Inferior parietal cortex (tissue), 1 donor: Measurements from ENCODE around the gene CFAP99.
A peak's percentile ranks its signal among the peaks of the same experiment; 100 is the strongest.

Source experiments
- DNase-seq: peaks from one replicate; pipeline ENCODE4 v3.0.0-alpha.2; 2016; ENCODE audit errors: extremely low spot score

Gene CFAP99

DNA sequence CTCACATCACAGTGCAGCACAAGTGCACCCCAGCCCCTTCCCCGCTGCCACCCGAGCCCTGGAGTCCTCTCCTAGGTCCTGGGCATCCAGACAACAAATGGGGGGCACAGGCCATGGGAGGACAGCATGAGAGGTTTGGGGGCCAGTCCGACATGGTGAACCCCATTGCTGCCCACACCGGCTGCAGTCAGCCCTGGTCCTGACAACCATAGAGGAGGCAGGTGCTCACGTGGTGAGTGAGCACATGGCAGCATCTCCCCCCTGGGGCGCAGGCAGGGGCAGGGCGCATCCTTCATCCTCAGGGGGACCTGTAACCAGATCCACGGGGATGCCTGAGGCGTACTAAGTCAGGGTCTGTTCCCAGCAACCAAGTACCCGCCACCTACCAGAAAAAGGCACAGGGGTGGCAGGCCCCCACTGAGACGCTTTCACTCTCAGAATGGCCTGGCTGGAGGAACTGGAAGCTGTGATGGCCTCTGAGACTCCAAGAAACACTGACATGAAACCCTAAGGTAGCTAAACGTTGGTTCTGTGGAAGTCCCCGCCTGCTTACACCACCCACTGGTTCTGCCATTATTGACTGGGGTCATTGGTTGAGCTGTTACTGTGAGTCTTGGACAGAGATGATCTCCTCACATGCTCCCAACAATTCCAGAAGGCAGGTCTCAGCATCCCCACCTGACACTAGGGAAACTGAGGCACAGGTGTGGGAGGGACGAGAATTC, 6.8 kb upstream of the CFAP99 start:
- no peak for DNase-seq

DNA sequence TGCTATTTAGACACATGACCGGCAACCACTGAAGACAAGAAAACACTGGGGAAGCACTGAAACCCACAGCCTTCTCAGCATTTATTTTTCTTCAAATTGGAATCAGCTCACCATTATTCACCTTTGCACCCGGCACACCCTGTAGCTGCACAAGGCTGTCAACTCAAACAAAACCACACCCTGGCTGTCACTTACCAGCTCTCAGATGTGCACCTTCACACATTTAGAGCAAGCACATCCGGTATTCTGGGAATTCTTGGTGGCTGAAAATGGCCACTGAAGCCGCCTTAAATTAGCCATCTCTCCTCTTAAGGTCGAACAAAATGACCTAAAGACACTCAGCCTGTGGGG, 6.2 kb upstream of the CFAP99 start:
- DNase-seq, result no peak

DNA sequence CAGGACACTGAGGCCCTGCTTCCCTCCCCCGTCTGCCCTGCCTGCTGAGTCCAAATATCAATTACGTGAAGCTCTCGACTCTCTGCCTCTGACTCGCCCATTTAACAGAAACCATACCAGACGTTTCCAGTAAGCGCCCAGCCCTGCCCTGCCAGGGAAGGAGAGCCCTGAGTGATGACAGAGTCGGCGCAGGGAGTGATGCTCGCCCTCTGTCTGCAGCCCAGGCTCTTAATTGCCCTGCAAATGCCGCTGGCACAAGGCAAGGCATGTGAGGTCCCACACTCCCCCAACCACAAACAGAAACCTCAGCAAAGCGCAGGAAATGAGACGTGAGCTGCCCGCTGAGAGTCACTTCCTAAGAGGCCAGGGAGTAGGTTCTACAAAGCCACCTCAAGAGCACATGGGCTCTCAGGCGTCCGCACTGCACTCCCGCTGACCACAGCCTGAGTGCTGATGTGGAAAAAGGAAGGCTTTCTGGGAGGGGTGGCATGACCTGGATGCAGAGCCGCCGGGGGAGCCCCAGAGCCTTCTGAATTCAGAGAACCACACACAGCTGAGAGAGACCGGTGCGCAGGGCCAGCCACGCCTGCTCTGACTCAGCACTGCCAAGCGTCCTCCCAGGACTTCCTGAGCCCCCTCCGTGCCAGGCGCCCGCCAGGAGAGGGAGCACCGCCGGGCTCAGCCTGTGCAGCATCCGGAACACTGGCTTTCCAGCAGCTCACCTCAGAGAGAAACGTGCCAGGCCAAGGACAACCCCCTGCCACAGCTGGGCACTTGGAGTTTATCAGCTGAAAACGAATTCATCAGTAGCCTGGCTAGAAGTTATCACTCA, 5.7 kb upstream of the CFAP99 start:
- peak; percentile 65 for DNase-seq

DNA sequence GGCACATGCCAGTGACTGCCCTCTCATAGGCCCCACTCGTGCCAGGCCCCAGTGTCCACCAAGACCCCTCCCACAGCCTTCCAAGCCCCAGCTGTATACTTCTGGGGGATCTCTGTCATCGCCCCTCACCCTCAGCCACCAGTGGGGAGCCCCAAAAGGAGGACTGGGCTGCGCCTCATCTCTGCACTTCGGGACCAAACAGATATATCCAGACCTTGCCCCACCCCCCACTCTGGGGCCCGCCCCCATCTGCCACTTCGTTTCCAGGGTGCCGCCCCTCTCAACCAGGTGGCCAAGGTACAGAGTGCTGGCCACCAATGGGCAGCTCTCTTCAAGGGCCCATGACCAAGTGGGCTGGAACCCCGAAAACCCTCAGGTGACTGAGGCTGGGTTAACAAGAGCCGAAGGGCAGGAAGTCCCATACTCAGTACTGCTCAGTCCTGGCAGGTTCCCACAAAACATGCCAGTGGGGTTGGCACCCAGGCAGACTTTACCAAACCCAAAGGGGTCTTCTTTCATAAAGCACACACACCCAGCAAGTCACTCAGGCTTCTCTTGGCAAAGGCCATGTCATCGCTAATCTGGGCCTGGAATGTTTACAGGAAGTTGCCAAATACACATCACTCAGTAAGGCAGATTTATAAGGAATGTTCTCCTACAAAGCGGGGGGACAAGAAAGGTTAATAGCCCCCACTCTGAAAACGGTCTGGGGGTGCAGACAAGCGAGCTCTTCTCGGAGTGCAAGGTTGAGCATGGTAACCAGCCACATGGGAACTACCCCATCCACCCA, 4.7 kb upstream of the CFAP99 start:
- no peak for DNase-seq

DNA sequence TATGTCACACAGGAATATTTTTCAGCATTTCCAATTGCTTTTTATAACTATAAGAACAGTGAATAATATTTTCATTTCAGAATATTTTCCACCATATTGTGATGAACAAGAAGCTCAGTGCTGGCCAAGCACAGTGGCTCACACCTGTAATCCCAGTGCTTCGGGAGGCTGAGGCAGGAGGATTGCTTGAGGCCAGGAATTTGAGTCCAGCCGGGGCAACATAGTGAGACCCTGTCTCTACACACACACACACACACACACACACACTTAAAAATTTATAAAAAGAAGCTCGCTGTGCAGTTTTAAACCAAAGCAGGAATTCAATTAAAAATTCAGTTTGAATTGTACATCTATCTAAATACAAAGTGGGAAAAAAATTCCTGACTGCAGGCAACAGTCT, 3.5 kb upstream of the CFAP99 start:
- no peak for DNase-seq

DNA sequence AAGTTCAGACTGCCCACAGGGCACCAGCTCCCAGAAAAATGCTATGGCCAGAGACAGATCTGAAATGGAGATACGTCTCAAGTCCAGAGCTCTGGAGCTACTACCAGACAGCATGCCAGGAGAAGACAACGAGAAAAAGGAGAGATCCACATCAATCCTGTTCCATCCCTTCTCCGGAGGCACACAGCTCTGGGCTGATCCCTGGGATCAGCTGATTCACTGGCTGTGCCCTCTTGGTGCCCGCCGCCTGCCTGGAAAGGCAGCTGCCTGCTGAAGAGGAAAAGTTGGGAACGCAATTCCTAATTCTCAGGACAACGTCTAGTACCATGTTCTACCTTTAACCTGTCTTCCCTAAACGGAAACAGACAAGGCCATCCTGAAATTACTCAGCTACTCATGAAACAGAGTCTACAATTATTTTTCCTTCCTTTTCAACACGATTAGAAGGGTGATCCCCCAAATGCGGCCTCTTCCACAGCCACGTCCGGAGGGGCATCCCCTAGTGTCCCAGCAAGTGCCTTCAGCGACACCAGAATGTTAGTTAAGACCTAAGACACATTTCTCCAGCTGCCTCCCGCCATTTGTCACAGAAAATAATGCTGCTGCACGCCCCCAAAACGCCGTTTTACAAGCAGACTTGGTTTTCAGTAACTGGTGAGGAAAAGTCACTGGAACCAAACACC, 2.7 kb upstream of the CFAP99 start:
- no peak for DNase-seq

DNA sequence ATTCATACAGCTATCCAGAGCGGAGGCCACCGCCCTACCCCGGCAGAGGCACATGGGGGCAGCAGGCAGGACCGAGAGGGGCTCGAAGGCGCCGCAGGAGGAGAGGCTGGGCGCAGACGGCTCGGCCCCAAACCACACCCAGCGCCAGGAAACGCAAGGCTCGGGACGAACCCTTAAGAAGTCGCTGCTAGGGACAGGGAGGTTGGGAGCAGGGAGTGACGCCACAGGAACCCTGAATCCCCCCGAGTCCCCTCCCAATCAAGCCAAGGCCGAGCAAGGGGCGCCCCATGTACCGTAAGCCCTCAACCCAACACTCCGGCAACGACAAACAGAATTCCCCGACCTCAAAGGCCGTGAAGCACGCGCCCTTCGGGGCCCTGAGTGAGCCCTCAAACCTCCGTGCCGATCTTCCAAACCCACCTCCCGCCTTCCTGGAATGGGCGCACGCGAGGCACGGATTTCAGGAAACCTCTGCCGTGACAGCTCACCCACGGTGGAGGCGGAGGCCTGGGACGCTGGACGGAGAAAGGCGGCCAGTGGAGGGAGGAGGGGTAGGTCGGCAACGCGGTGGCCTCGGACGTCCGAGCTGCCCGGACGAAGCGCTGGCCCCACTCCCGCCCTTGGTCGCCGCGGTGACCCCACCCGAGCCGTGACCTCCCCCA, 2.1 kb upstream of the CFAP99 start:
- DNase-seq, result no peak

DNA sequence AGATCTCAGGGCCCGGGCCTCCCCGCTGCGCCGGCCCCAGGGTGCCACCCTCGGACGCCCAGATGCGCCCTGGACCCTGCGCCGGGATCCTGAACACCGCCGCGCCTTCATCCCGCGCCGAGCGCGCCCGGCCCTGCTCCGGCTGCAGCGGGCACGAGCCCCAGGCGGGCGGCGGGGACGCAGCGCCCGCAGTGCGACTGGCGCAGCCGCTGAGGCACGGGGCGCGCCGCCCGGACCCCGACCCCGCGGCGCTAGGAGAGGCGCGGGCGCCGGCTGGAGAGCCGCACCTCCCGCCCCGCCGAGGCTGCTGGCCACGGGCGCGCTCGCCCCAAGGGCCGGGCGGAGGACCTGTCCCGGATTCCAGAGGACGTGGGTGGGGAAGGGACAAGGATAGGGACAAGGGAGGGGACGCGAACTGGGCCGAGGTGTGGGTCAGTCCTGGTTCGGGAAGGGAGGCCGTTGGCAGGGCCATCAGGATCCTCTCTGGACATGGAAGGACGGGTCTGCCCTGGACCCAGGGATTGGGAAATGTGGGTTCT, 1.5 kb upstream of the CFAP99 start:
- DNase-seq, result no peak

DNA sequence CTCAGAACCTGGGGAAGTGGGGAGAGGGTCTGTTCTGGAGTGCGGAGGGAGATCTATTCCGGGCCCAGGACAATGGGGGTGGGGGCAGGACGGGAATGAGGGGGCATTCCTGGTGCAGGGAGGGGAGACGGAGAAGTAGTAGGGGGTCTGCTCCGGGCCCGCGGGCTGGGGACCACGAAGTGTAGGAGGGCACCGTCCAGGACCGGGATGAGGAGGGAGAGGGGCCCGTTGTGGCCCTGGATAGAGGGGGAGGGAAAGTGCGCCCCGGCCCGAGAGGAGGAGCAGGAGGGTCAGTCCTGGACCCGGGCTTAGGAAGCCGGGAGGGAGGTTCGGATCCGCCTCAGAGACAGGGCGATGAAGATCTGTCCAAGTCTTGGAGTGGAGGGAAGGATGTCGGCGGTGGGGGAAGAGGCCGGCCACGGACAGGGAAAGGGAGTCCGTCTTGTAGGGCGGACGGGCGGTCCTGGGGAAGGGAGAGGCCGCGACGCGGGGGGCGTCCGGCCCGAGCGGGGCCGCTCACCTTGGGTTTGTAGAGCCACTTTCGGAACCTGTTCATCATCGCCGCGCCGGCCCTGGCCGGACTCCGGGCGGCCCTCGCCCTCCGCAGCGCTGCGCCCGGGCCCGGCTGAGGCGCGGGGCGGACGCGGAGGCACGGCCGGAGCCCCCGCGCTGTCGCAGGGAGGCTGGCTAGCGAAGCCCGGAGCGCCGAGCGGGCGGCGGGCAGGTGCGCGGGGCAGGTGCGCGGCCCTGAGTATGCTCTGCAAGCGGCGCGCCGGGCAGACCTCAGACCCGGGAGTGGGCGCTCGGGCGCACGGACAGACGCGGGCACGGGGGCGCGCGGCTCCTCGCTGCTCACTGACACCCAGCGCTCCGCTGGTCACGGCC, 748 bp upstream of the CFAP99 start, which contains the start of gene ZFYVE28:
Gene ZFYVE28 (minus strand): TSS at position 881 of the 885 bp plus-strand sequence. CDS start 322 bp downstream, at position 559.
- no peak for DNase-seq

DNA sequence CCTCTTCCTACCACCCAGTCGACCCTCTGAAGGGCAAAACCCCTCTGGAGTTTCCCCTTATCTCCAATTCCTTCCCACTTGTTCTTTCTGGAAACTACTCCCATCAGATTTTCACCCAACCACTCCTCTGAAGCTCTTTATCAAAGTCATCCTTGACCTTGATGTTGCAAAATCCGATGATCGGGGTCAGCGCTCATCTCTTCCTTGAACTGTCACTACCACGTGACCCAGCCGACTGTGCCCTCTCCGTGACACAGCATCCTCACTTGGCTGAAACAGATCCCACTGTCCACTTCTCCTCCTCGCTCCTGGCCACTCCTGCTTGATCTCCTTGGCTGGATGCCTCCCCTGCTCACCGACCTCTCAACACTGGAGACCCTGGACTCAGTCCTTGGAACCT, 1.1 kb downstream of the CFAP99 start:
- no peak for DNase-seq

DNA sequence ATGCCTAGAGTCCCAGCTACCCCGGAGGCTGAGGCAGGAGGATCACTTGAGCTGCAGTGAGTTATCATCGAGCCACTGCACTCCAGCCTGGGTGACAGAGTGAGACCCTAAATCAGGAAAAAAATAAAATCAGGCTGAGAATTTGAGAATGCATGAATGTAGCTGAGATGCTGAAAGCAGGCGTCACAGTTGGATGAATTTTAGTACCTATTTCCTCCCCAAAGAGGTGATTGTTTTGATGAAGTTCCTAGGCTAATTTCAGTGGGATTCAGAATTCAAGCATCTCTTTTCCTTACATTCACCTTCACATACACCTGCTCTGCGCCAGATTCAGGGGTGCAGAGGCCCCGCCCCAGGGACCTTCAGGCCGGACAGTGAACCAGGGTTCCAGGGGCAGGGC, 3.2 kb downstream of the CFAP99 start:
- no peak for DNase-seq

DNA sequence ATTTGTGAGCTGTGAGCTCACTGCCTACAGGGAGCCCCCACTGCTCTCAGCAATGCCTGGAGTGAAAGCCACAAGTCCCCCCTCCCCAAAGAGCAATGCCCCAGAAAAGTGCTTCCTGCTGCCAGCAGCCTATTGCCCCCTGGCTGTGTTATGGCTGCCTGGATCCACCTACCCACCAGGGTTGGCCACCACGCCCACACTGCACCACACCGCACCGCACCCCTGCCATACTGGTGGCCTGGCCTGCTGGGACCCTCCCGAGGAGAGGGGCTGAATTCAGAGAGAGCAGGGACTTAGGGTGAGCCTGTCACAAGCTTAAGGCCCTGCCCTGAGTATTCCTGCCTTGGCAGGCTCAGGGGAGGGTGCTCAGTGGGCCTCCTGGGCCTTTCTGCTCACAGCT, 4.3 kb downstream of the CFAP99 start:
- no peak for DNase-seq

DNA sequence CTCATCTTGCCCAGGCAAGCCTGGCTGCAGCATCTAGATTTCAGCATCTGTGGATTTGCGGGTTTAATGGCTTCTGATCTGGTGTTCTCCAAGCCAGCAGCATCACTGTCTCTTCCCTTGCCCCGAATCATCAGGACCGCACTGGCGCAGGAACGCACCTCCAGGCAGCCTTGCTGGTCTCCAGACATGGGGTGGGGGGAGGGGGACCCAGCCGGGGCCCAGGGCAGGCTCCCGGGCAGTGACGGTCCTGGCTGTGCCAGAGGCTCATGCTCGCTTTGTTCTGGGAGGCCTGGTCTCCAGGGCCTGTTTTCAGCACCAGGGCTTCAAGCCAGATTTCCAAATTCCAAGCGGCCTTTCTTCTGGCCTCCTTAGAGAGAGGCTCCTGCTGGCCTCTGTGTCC, 4.9 kb downstream of the CFAP99 start:
- no peak for DNase-seq

DNA sequence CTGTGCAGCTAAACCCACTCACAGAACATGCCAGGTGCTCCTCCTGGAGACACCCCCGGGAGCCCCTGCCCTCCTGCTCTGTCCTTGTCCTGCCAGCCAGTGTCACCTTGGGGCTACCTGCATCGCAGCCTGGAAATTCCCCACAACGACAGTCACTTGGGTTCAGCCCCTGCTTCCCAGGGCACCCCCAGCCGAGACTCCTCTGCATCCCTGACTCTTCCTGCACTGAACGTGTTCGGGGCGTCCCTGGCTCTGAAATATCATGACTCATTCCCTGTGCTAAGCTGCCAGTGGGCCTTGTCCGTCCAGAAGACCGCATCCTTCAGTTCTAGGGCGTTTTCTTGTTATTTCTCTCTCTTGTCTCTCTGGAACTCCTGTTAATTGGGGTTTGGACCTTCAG, 5.8 kb downstream of the CFAP99 start:
- DNase-seq, result no peak

DNA sequence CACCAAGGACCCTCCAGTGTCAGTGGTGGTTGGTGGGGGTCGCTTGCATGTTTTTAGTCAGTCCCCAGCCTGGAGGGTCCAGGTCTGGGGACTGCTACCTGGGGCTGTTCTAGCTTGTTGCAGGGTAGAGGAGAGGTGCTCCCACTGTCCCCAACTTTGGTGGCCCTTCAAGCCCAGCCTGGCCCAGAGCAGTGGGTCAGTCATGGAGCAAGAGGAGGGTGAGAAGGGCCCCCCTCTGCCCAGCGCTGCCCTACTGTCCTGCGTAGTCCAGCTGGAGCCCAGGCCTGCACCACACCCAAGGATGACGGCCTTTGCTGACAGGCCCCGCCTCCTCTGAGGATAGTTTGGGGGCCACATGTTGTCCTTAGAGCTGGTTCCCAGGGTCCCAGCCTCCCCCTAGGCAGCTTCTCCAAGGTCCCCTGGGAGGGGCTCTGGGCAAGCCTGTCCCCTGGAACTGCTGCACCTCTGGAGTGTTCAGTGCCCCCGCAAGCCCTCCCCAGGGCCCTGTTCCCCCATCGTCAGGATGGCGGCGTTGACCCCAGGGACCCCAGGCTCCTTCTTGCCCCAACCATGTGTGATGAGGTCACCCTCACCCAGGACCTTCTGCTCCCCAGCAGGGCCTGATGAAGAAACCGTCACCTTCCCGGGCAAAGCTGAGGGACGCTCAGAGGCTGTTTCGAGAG, 6.8 kb downstream of the CFAP99 start:
- DNase-seq, result no peak

DNA sequence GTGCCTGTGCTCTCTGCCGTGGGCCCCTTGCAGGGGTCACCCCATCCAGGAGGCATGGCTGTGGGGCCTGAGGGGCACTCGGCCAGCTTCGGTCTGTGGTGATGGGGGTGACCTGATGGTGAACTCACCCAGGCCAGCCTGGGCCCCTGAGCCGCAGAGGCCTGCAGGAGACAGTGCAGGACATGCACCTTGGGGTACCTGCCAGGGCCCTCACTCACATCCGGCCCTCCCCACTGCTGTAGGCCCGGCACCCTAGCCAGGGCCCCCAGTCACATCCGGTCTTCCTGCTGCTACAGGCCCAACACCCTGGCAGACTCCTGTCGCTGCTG, 7.3 kb downstream of the CFAP99 start:
- DNase-seq, result no peak

DNA sequence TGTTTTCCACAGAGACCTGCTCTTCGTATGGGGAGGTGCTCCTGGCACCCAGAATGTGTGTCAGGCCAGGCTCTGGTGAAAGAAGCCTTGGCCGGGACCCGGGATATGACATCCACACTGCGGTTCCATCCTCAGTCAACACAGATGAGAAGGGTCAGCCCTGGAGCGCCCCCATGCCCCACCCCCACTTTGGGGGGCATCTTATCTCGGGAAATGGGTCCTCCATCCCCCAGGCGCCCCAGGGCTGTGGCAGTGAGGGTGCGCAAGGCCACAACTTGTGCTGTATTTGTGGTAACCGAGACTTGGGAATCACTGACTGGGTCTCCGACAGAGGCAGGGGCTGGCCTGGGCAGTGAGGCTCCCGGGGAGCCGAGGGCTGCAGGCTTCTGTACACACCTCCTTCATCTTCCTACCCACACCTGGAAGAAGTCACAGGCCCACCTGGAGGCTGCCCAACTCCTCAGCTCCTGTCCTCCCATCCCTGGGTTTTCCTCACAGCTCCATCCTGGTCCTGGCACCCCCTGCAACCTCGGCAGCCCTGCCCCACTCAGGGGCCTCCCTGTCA, 8.0 kb downstream of the CFAP99 start:
- DNase-seq, result no peak

DNA sequence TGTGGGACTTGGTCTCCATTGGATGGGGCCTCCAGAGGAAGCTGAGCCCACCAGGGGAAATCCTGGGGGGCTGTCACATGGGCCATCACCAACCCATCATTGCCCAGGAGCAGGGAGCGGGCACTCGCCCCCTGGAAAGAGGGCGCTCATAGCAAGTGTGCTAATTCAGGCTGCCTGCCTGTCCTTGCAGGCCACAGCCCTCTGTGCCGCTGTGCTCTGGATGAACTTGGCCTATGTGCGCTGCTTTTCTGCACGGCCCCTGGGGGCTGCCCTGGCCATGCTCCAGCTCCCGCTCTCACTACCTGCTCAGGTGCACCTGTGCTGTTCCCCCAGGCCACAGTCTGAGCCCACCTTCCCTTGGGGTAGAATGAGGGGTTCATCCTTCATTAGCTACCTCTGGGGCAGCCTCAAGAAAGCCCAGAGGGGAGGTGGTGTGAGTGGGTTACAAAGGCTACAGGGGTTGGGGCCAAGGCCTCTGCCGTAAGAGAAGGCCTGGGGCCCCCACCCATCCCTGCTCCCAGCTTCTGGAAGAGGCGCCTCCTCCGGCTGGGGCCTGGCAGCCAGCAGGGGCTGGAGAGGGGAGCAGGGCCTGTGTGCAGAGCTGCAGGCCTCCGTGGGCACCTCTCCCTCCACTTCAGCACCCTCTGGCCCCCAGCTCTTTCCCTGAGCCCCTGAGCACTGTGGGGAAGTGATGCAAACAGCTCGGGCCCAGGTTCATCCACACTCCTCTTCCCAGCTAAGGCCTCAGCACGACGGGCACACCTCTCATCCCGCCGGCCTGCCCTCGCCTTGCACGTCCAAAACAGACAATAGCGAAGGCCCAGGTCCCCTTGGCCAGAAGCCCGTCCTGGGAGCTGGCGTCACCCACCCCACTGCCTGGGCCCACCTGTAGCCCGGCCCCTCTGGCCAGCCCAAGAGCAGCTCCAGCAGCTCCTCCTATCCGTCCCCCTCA, 8.9 kb downstream of the CFAP99 start:
- no peak for DNase-seq
